H1 (cell line): ENCODE measurements around the gene SPATA21. TPM values are rescaled to one million over a fixed set of nuclear protein-coding genes. Genes with fewer than 3 reads are reported as not detected.

ENCODE experiments used
- CTCF ChIA-PET: fragments of 300-600 bp; sonication (Branson Sonifier 250); formaldehyde crosslinking; loops from one replicate; lab custom pipeline; 2021; ENCODE audit not compliant: partially characterized antibody; lab: Charles Lee
- POLR2A ChIA-PET: fragments of 300-600 bp; sonication (Branson Sonifier 250); formaldehyde crosslinking; loops from one replicate; lab custom pipeline; 2021; ENCODE audit warnings: inconsistent platforms; ENCODE audit not compliant: partially characterized antibody; lab: Charles Lee
- DNase-seq, 2 experiments: peaks; one replicate each; pipeline versions ENCODE4 v3.0.0 to v3.0.0-alpha.2; 2010 to 2022; ENCODE audit warnings: low spot score in 2 of 2, low read depth in 1 of 2, mixed read lengths in 1 of 2
- FAIRE-seq: peaks from 2 replicates; lab custom pipeline; 2011; peaks lifted over from hg19 to GRCh38; lab: Jason Lieb, UNC
- H2AFZ ChIP-seq: 2 replicates; pipeline ENCODE4 v1.8.1; 2012; ENCODE audit warnings: low read length, inconsistent platforms
- H2AK5ac ChIP-seq: 2 replicates; pipeline ENCODE4 v1.6.1; 2013; ENCODE audit warnings: low read depth, low read length
- H2BK120ac ChIP-seq: replicated peaks from 2 replicates; pipeline ENCODE3; 2013; ENCODE audit warnings: low read depth, low read length, inconsistent platforms
- H2BK12ac ChIP-seq: 2 replicates; pipeline ENCODE4 v1.6.1; 2013; ENCODE audit warnings: low read depth, low read length
- H2BK15ac ChIP-seq: 2 replicates; pipeline ENCODE4 v1.6.1; 2013; ENCODE audit warnings: low read length
- H2BK20ac ChIP-seq: 2 replicates; pipeline ENCODE4 v1.6.1; 2013; ENCODE audit warnings: low read length
- H2BK5ac ChIP-seq: 2 replicates; pipeline ENCODE4 v1.6.1; 2013; ENCODE audit warnings: low read depth, low read length
- H3K14ac ChIP-seq: 2 replicates; pipeline ENCODE4 v1.6.1; 2013; ENCODE audit warnings: inconsistent platforms; ENCODE audit not compliant: insufficient read length
- H3K18ac ChIP-seq: 2 replicates; pipeline ENCODE4 v1.6.1; 2013; ENCODE audit warnings: low read length; ENCODE audit errors: extremely low read depth
- H3K23ac ChIP-seq: 2 replicates; pipeline ENCODE4 v1.6.1; 2013; ENCODE audit warnings: inconsistent platforms; ENCODE audit not compliant: insufficient read length
- H3K23me2 ChIP-seq: 2 replicates; pipeline ENCODE4 v1.6.1; 2013; ENCODE audit warnings: low read depth, low read length
- H3K27ac ChIP-seq: 2 replicates; pipeline ENCODE4 v1.6.1; 2011; ENCODE audit warnings: low read depth, low read length, inconsistent platforms
- H3K27me3 ChIP-seq, 4 experiments: replicated peaks in 1 of 4; 1 replicate in 1 of 4; 2 replicates in 3 of 4; pipeline versions ENCODE4 v1.6.1 to v1.8.1; 2011 to 2013; ENCODE audit warnings: low read length in 3 of 4, mild to moderate bottlenecking in 3 of 4, inconsistent platforms in 2 of 4, mixed read lengths in 2 of 4, moderate library complexity in 1 of 4; ENCODE audit not compliant: control insufficient read depth in 3 of 4, insufficient read depth in 3 of 4; ENCODE audit errors: extremely low read depth in 1 of 4
- H3K36me3 ChIP-seq, 4 experiments: 2 replicates each; pipeline versions ENCODE4 v1.6.1 to v1.8.1; 2011 to 2013; ENCODE audit warnings: mild to moderate bottlenecking in 4 of 4, low read length in 3 of 4, moderate library complexity in 2 of 4, control low read depth in 1 of 4, inconsistent platforms in 1 of 4; ENCODE audit not compliant: insufficient read depth in 4 of 4, control insufficient read depth in 2 of 4
- H3K4ac ChIP-seq: replicated peaks from 2 replicates; pipeline ENCODE3; 2013; ENCODE audit warnings: low read length, low read depth, mixed read lengths, inconsistent platforms; ENCODE audit not compliant: insufficient read length
- H3K4me1 ChIP-seq, 4 experiments: replicated peaks in 1 of 4; 1 replicate in 1 of 4; 2 replicates in 3 of 4; pipeline versions ENCODE4 v1.6.1 to v1.8.1; 2011 to 2013; ENCODE audit warnings: low read length in 3 of 4, inconsistent platforms in 2 of 4, mixed read lengths in 1 of 4; ENCODE audit not compliant: insufficient read depth in 4 of 4, control insufficient read depth in 3 of 4
- H3K4me2 ChIP-seq, 2 experiments: 2 replicates each; pipeline versions ENCODE4 v1.6.1 to v1.8.1; 2011 to 2013; ENCODE audit warnings: low read depth in 2 of 2, low read length in 2 of 2, control low read depth in 1 of 2, inconsistent platforms in 1 of 2, mild to moderate bottlenecking in 1 of 2; ENCODE audit not compliant: insufficient read depth in 1 of 2
- H3K4me3 ChIP-seq, 4 experiments: fragments of 200-600, 300-600 bp in 1 of 4; sonication (generic), shearing (Covaris generic), sonication (Bioruptor Twin) in 1 of 4; 2 replicates each; pipeline versions ENCODE4 v1.5.1 to v1.8.1; 2011 to 2016; ENCODE audit warnings: low read length in 4 of 4, low read depth in 3 of 4, control low read depth in 2 of 4, inconsistent platforms in 2 of 4, mild to moderate bottlenecking in 2 of 4, mixed read lengths in 1 of 4, moderate library complexity in 1 of 4; ENCODE audit not compliant: insufficient read depth in 2 of 4; ENCODE audit errors: extremely low read depth in 1 of 4
- H3K56ac ChIP-seq: replicated peaks from 2 replicates; pipeline ENCODE3; 2013; ENCODE audit warnings: low read depth, mild to moderate bottlenecking, mixed read lengths, low read length, inconsistent platforms; ENCODE audit not compliant: insufficient read length
- H3K79me1 ChIP-seq: 2 replicates; pipeline ENCODE4 v1.6.1; 2013; ENCODE audit warnings: low read depth, low read length, control low read depth
- H3K79me2 ChIP-seq, 2 experiments: 2 replicates each; pipeline versions ENCODE4 v1.6.1 to v1.8.1; 2012 to 2013; ENCODE audit warnings: low read length in 2 of 2, mild to moderate bottlenecking in 2 of 2, inconsistent platforms in 1 of 2; ENCODE audit not compliant: insufficient read depth in 2 of 2, control insufficient read depth in 1 of 2
- H3K9ac ChIP-seq, 4 experiments: replicated peaks in 1 of 4; 1 replicate in 1 of 4; 2 replicates in 3 of 4; pipeline versions ENCODE4 v1.6.1 to v1.8.1; 2011 to 2013; ENCODE audit warnings: low read depth in 3 of 4, low read length in 3 of 4, control low read depth in 2 of 4, mild to moderate bottlenecking in 2 of 4, moderate library complexity in 2 of 4, inconsistent platforms in 1 of 4; ENCODE audit errors: extremely low read depth in 1 of 4
- H3K9me3 ChIP-seq, 2 experiments: 2 replicates each; pipeline versions ENCODE4 v1.6.1 to v1.8.1; 2012 to 2013; ENCODE audit warnings: mild to moderate bottlenecking in 2 of 2, moderate library complexity in 2 of 2, control low read depth in 1 of 2, inconsistent platforms in 1 of 2, low read depth in 1 of 2, low read length in 1 of 2, mixed read lengths in 1 of 2; ENCODE audit not compliant: insufficient read depth in 2 of 2
- H4K20me1 ChIP-seq, 2 experiments: replicated peaks in 1 of 2; 2 replicates each; pipeline versions ENCODE3 to v1.8.1; 2011 to 2013; ENCODE audit warnings: inconsistent platforms in 2 of 2, low read length in 2 of 2, mild to moderate bottlenecking in 1 of 2; ENCODE audit not compliant: insufficient read depth in 2 of 2, control insufficient read depth in 1 of 2
- H4K5ac ChIP-seq: 2 replicates; pipeline ENCODE4 v1.6.1; 2013; ENCODE audit warnings: low read length, low read depth, mixed read lengths, inconsistent platforms; ENCODE audit not compliant: insufficient read length
- H4K8ac ChIP-seq: 2 replicates; pipeline ENCODE4 v1.8.0; 2013; ENCODE audit warnings: mild to moderate bottlenecking, moderate library complexity, low read length, inconsistent platforms; ENCODE audit not compliant: insufficient read depth; ENCODE audit errors: extremely low read depth
- H4K91ac ChIP-seq: replicated peaks from 2 replicates; pipeline ENCODE3; 2013; ENCODE audit warnings: low read length, mixed read lengths, inconsistent platforms; ENCODE audit not compliant: insufficient read length
- PHF8 ChIP-seq: fragments of 200-600 bp; sonication (generic); conservative IDR thresholded peaks from 2 replicates; pipeline ENCODE4 v1.7.1; 2012; ENCODE audit warnings: low read depth, mild to moderate bottlenecking, inconsistent platforms, low read length, moderate library complexity
- RXRA ChIP-seq: IDR thresholded peaks from 2 replicates; pipeline ENCODE4 v1.6.1; 2011; ENCODE audit warnings: low read depth, mild to moderate bottlenecking, low read length, moderate library complexity; ENCODE audit not compliant: insufficient read depth
- WGBS, 2 experiments: shearing (Covaris generic) in 1 of 2; methylation state at CpG; one replicate each; pipeline versions ENCODE4 v1.1.6 to v1.1.7; 2013 to 2015; ENCODE audit warnings: low lambda C conversion rate in 2 of 2, mixed read lengths in 2 of 2, inconsistent platforms in 1 of 2, low coverage in 1 of 2, missing lambda C conversion rate in 1 of 2; ENCODE audit not compliant: insufficient replicate concordance in 2 of 2, insufficient coverage in 1 of 2, insufficient read length in 1 of 2; ENCODE audit errors: extremely low coverage in 1 of 2, missing lambda C conversion rate in 1 of 2; 5-methylcytosine and 5-hydroxymethylcytosine counted together
- polyA plus RNA-seq, 7 experiments: library from polyadenylated mRNA; depleted of rRNA in 3 of 7; stranded (reverse) in 5 of 7; unstranded in 2 of 7; fragments of >200 nt in 5 of 7; fragments of 200-250 nt in 2 of 7; gene quantifications; 1 replicate in 5 of 7; 2 replicates in 1 of 7; 4 replicates in 1 of 7; pipeline versions ENCODE4 v1.2.1 to v1.2.3, GENCODE V29; 2011 to 2013; ENCODE audit warnings: missing spikeins in 2 of 7, mixed read lengths in 2 of 7
- total RNA-seq: library from RNA; stranded (reverse); fragmentation: NEBNext Ultra II Directional; extraction: Animal tissue kit (Norgen Biotek cat#: 25700); gene quantifications from 2 replicates; pipeline ENCODE4 v1.2.1, GENCODE V29; 2021

Gene SPATA21
- total and polyA plus RNA-seq, 2 of the 8 experiments (the other 6 are each of a cell fraction or from before 2014, with no cell fraction given), result not detected

DNA sequence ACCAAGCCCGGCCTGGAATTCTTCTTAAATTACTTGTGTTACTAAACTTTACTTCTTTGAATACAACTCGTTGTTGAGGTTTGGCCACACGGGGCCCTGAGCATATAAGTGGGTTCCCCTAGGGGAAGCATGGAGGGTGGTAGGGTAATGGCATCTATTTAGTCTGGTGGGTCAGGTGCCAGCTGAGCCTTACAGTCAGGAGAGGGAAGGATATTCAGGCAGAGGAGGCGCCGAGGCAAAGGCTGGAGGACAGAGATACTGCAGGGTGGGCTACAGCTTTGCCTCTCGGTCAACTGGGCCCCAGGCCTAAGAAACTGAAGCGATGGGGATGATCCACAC is 2.9 kb upstream of the SPATA21 start:
- peaks cover 0 to 2% (median 0%) of the 10 kb centered on the region in 4 experiments; a peak in 3 of 7 replicates for H3K4me1 ChIP-seq

More for the DNA sequence above, 2.9 kb upstream of the SPATA21 start:
- no peak for FAIRE-seq
- H3K14ac ChIP-seq, result no peak overlapping the region
- peak overlapping the region; percentile 98 for H2AFZ ChIP-seq
- WGBS, 2 experiments, result 46% methylated on average over 6 of the region's 7 CpGs; no CpG with 5 or more reads in 1 of the 2 experiments
- peak overlapping the region; percentile 73; the same call in 1 of the 2 replicates for H4K8ac ChIP-seq
- no peaks in the 10 kb centered on the region for H3K79me2 ChIP-seq
- no peaks in the 10 kb centered on the region; the same call in 1 of the 2 replicates for H3K79me1 ChIP-seq
- H3K36me3 ChIP-seq, result peaks cover 0 to 12% (median 2%) of the 10 kb centered on the region in 4 experiments; a peak in 4 of 8 replicates
- H3K23ac ChIP-seq, result no peak overlapping the region
- H3K4ac ChIP-seq, result peak overlapping the region; percentile 70
- H4K91ac ChIP-seq, result peak overlapping the region; percentile 83
- peak overlapping the region; percentile 12 to 73 (median 32); a peak in 6 of 8 replicates for H3K4me3 ChIP-seq
- CTCF ChIA-PET, result interaction anchor here (0.8 to 2.9 kb wide), 28 partner anchors 9 to 374 kb away, joined by 3 to 19 read pairs (median 5); no protein-coding TSS in a partner anchor
- H3K9me3 ChIP-seq, result no peaks in the 10 kb centered on the region
- H2BK5ac ChIP-seq, result peak overlapping the region; percentile 75; the same call in 1 of the 2 replicates
- peak overlapping the region; percentile 61 for H4K5ac ChIP-seq
- H2AK5ac ChIP-seq, result no peak overlapping the region
- H3K56ac ChIP-seq, result peak overlapping the region; percentile 63
- POLR2A ChIA-PET, result interaction anchor here (1.0 to 3.1 kb wide), 9 partner anchors 10 to 233 kb away, joined by 3 to 15 read pairs (median 4); partner anchors contain the start of gene RNU1-1
- H3K27ac ChIP-seq, result peak overlapping the region; percentile 38; the same call in 1 of the 2 replicates
- H2BK15ac ChIP-seq, result no peak overlapping the region
- H2BK120ac ChIP-seq, result no peak overlapping the region
- H2BK12ac ChIP-seq, result peak overlapping the region; percentile 82; the same call in 1 of the 2 replicates
- peak overlapping the region; percentile 74 to 76 for H3K4me2 ChIP-seq
- H4K20me1 ChIP-seq, result peaks cover 10 to 20% of the 10 kb centered on the region in 2 experiments
- H3K23me2 ChIP-seq, result peaks cover 4% of the 10 kb centered on the region; the same call in 1 of the 2 replicates
- TF ChIP-seq PHF8, result 0 out of 2 replicates have a peak, but pooled peaks have one; percentile 43
- TF ChIP-seq RXRA, result no peak
- TF ChIP-seq, all 59 proteins: peak for 1
- peaks cover 0 to 4% (median 3%) of the 10 kb centered on the region in 4 experiments; a peak in 1 of 7 replicates for H3K27me3 ChIP-seq
- H2BK20ac ChIP-seq, result no peak overlapping the region
- peak overlapping the region; percentile 94; the same call in 1 of the 2 replicates for H3K18ac ChIP-seq
- 0 out of 7 replicates have a peak overlapping the region, but pooled peaks of 1 of the 4 experiments have one; percentile 13 for H3K9ac ChIP-seq
- DNase-seq, result no peak
